Measurements from ENCODE around the gene SPACA9. TPM values are rescaled to one million over a fixed set of nuclear protein-coding genes. Genes with fewer than 3 reads are reported as not detected.

Gene SPACA9
- total RNA-seq, 2 donors from 2014 or later: 1.1 to 2.7 TPM

- Histone ChIP-seq H3K9me3 (no peaks in the 10 kb centered on the region), H3K27ac (no peak overlapping the region), H3K36me3 (no peaks in the 10 kb centered on the region), H3K27me3 (no peaks in the 10 kb centered on the region), H3K9ac (ENCODE audit: low read depth in 2 of 2, low read length in 2 of 2) (no peak overlapping the region), H3K4me1 (no peaks in the 10 kb centered on the region), H3K4me3 (no peak overlapping the region)
- no peak for DNase-seq
- intact Hi-C loops (cut with DNase I): no loop called here
- TF ChIP-seq, protein P1, sequence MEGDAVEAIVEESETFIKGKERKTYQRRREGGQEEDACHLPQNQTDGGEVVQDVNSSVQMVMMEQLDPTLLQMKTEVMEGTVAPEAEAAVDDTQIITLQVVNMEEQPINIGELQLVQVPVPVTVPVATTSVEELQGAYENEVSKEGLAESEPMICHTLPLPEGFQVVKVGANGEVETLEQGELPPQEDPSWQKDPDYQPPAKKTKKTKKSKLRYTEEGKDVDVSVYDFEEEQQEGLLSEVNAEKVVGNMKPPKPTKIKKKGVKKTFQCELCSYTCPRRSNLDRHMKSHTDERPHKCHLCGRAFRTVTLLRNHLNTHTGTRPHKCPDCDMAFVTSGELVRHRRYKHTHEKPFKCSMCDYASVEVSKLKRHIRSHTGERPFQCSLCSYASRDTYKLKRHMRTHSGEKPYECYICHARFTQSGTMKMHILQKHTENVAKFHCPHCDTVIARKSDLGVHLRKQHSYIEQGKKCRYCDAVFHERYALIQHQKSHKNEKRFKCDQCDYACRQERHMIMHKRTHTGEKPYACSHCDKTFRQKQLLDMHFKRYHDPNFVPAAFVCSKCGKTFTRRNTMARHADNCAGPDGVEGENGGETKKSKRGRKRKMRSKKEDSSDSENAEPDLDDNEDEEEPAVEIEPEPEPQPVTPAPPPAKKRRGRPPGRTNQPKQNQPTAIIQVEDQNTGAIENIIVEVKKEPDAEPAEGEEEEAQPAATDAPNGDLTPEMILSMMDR (IDR thresholded peaks at IDR 0.05): no peak
These were observed 14.4 kb upstream of the SPACA9 start for GRCh38 chr9:132864277-132864676.

- Histone ChIP-seq H3K36me3 (no peaks in the 10 kb centered on the region), H3K4me3 (no peak overlapping the region), H3K9ac (ENCODE audit: low read depth in 2 of 2, low read length in 2 of 2) (no peak overlapping the region), H3K27ac (no peak overlapping the region), H3K27me3 (no peaks in the 10 kb centered on the region), H3K4me1 (no peaks in the 10 kb centered on the region), H3K9me3 (no peaks in the 10 kb centered on the region)
- intact Hi-C loops (cut with DNase I): no loop called here
- DNase-seq: no peak
- TF ChIP-seq, protein P1 (IDR thresholded peaks at IDR 0.05): no peak
These were observed 14.0 kb upstream of the SPACA9 start for GRCh38 chr9:132864691-132865090.

GRCh38 chr9:132866898-132867297 is 11.8 kb upstream of the SPACA9 start:
- H3K9me3 ChIP-seq: no peaks in the 10 kb centered on the region
- DNase-seq: no peak
- intact Hi-C loops (cut with DNase I): no loop called here
- H3K9ac ChIP-seq (ENCODE audit: low read depth in 2 of 2, low read length in 2 of 2): no peak overlapping the region
- no peaks in the 10 kb centered on the region for H3K4me1 ChIP-seq
- TF ChIP-seq, protein P1 (IDR thresholded peaks at IDR 0.05): no peak
- H3K4me3 ChIP-seq: no peak overlapping the region
- H3K27ac ChIP-seq: no peak overlapping the region
- H3K36me3 ChIP-seq: no peaks in the 10 kb centered on the region
- H3K27me3 ChIP-seq: no peaks in the 10 kb centered on the region

DNA sequence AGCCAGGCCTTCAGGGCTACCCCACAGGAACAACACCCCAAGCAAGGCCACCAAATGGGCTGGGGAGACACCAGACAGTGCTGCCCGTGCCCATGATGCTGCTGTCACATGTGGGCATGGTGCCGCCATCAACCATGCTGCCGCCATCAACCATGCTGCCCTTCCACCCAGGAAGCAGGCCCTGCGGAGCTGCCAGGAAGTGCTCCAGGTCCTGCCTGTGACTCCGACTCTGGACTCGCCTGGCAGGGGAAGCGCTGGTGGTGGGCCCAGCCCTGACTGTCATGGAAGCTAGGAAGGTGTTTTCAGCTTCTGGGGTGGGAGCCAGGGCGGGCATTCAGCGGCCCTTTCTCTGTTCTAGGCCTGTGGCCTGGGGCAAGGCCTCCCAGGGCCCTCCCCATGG is 9.4 kb upstream of the SPACA9 start:
- no peak overlapping the region for H3K9ac ChIP-seq (ENCODE audit: low read depth in 2 of 2, low read length in 2 of 2)
- intact Hi-C loops (cut with DNase I): no loop called here
- H3K4me3 ChIP-seq: no peak overlapping the region
- H3K4me1 ChIP-seq: no peaks in the 10 kb centered on the region
- no peak overlapping the region for H3K27ac ChIP-seq
- TF ChIP-seq, protein P1 (IDR thresholded peaks at IDR 0.05): no peak
- no peak for DNase-seq
- H3K36me3 ChIP-seq: no peaks in the 10 kb centered on the region
- H3K27me3 ChIP-seq: no peaks in the 10 kb centered on the region
- no peaks in the 10 kb centered on the region for H3K9me3 ChIP-seq

- no peak for DNase-seq
- Histone ChIP-seq H3K9ac (ENCODE audit: low read depth in 2 of 2, low read length in 2 of 2) (no peak overlapping the region), H3K27me3 (no peaks in the 10 kb centered on the region), H3K36me3 (no peaks in the 10 kb centered on the region), H3K27ac (no peak overlapping the region), H3K4me1 (no peaks in the 10 kb centered on the region), H3K9me3 (no peaks in the 10 kb centered on the region), H3K4me3 (no peak overlapping the region)
- intact Hi-C loops (cut with DNase I): no loop called here
- TF ChIP-seq, protein P1 (IDR thresholded peaks at IDR 0.05): no peak
These were observed 5.3 kb upstream of the SPACA9 start for GRCh38 chr9:132873403-132873802.

- no peak for DNase-seq
- Histone ChIP-seq H3K9me3 (no peaks in the 10 kb centered on the region), H3K4me3 (no peak overlapping the region), H3K27ac (no peak overlapping the region), H3K27me3 (no peaks in the 10 kb centered on the region), H3K4me1 (no peaks in the 10 kb centered on the region), H3K9ac (ENCODE audit: low read depth in 2 of 2, low read length in 2 of 2) (no peak overlapping the region), H3K36me3 (no peaks in the 10 kb centered on the region)
- intact Hi-C loops (cut with DNase I): no loop called here
- TF ChIP-seq, protein P1 (IDR thresholded peaks at IDR 0.05): no peak
These were observed 3.5 kb upstream of the SPACA9 start for GRCh38 chr9:132875159-132875558.

Data from colonic mucosa (tissue), 4 donors.